Osteoblast (primary cell): ENCODE results near the gene TRIML2. TPM values are rescaled to one million over a fixed set of nuclear protein-coding genes. Genes with fewer than 3 reads are reported as not detected.

ENCODE experiments used
- DNase-seq: peaks from one replicate; pipeline ENCODE4 v3.0.0; 2011; ENCODE audit warnings: low spot score, mixed read lengths; ENCODE audit not compliant: insufficient read length; ENCODE audit errors: missing footprints
- H2AFZ ChIP-seq: 2 replicates; pipeline ENCODE4 v1.6.0; 2011; ENCODE audit warnings: mild to moderate bottlenecking, low read length
- H3K27ac ChIP-seq: 2 replicates; pipeline ENCODE4 v1.5.1; 2011; ENCODE audit warnings: mild to moderate bottlenecking, low read depth, low read length, moderate library complexity
- H3K27me3 ChIP-seq: 2 replicates; pipeline ENCODE4 v1.6.0; 2012; ENCODE audit warnings: mild to moderate bottlenecking, control low read depth, inconsistent platforms, low read length, moderate library complexity; ENCODE audit not compliant: insufficient read depth
- H3K36me3 ChIP-seq: 2 replicates; pipeline ENCODE4 v1.5.1; 2011; ENCODE audit warnings: mild to moderate bottlenecking, low read length, control low read depth, moderate library complexity; ENCODE audit not compliant: insufficient read depth
- H3K4me1 ChIP-seq: 2 replicates; pipeline ENCODE4 v1.5.1; 2011; ENCODE audit warnings: mild to moderate bottlenecking, low read length, control low read depth, moderate library complexity; ENCODE audit not compliant: insufficient read depth
- H3K4me2 ChIP-seq: 2 replicates; pipeline ENCODE4 v1.6.0; 2011; ENCODE audit warnings: mild to moderate bottlenecking, low read length; ENCODE audit not compliant: insufficient read depth
- H3K4me3 ChIP-seq: fragments of 200-600 bp; sonication (generic); 3 replicates; pipeline ENCODE4 v1.5.1; 2012; ENCODE audit warnings: mild to moderate bottlenecking, low read length, inconsistent platforms; ENCODE audit not compliant: insufficient read depth
- H3K79me2 ChIP-seq: 2 replicates; pipeline ENCODE4 v1.6.0; 2012; ENCODE audit warnings: mild to moderate bottlenecking, low read length, control low read depth, inconsistent platforms; ENCODE audit not compliant: insufficient read depth
- H3K9me3 ChIP-seq: 2 replicates; pipeline ENCODE4 v1.5.1; 2011; ENCODE audit warnings: low read depth, low read length, control low read depth
- H4K20me1 ChIP-seq: 2 replicates; pipeline ENCODE4 v1.6.0; 2012; ENCODE audit warnings: mild to moderate bottlenecking, low read length, control low read depth; ENCODE audit not compliant: insufficient read depth
- total RNA-seq: library from RNA; depleted of rRNA; stranded (reverse); fragments of >200 nt; gene quantifications from 2 replicates; pipeline ENCODE4 v1.2.3, GENCODE V29; 2012
- TF ChIP-seq, protein P1 (sequence below): IDR thresholded peaks from 2 replicates; pipeline ENCODE4 v1.5.1; 2011; ENCODE audit warnings: mild to moderate bottlenecking, low read depth, low read length, moderate library complexity; ENCODE audit errors: extremely low read depth

TRIML2 gene
- total RNA-seq, 1 donor: not detected

DNA sequence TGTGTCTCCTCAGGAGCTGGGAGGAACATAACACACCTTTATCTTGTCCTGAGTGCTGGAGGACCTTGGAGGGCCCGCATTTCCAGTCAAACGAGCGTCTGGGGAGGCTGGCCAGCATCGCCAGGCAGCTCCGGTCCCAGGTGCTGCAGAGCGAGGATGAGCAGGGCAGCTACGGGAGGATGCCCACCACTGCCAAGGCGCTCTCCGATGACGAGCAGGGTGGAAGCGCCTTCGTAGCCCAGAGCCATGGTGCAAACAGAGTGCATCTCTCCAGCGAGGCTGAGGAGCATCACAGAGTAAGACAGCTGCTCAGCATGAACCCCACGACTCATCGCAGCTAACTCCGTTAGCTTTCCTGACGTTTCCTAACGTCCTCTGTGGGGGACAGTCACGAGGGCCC, 30.3 kb upstream of the TRIML2 start:
- Histone ChIP-seq H3K9me3 (no peaks in the 10 kb centered on the region), H4K20me1 (no peaks in the 10 kb centered on the region), H3K27me3 (no peaks in the 10 kb centered on the region), H3K4me1 (no peaks in the 10 kb centered on the region), H3K27ac (no peak overlapping the region), H2AFZ (no peak overlapping the region), H3K36me3 (no peaks in the 10 kb centered on the region), H3K79me2 (no peaks in the 10 kb centered on the region), H3K4me3 (no peak overlapping the region), H3K4me2 (no peak overlapping the region)
- TF ChIP-seq, protein P1, sequence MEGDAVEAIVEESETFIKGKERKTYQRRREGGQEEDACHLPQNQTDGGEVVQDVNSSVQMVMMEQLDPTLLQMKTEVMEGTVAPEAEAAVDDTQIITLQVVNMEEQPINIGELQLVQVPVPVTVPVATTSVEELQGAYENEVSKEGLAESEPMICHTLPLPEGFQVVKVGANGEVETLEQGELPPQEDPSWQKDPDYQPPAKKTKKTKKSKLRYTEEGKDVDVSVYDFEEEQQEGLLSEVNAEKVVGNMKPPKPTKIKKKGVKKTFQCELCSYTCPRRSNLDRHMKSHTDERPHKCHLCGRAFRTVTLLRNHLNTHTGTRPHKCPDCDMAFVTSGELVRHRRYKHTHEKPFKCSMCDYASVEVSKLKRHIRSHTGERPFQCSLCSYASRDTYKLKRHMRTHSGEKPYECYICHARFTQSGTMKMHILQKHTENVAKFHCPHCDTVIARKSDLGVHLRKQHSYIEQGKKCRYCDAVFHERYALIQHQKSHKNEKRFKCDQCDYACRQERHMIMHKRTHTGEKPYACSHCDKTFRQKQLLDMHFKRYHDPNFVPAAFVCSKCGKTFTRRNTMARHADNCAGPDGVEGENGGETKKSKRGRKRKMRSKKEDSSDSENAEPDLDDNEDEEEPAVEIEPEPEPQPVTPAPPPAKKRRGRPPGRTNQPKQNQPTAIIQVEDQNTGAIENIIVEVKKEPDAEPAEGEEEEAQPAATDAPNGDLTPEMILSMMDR: no peak
- DNase-seq: no peak

- Histone ChIP-seq H3K9me3 (no peaks in the 10 kb centered on the region), H3K79me2 (no peaks in the 10 kb centered on the region), H3K4me2 (no peak within 1 kb of the TSS), H3K27ac (no peak within 1 kb of the TSS), H3K4me3 (no peak within 1 kb of the TSS), H3K27me3 (no peaks in the 10 kb centered on the region), H3K36me3 (no peaks in the 10 kb centered on the region), H4K20me1 (no peaks in the 10 kb centered on the region), H3K4me1 (no peaks in the 10 kb centered on the region), H2AFZ (no peak within 1 kb of the TSS)
- DNase-seq: peak; percentile 69
- TF ChIP-seq, protein P1: no peak
These were observed 29.7 kb upstream of the TRIML2 start, which contains the start of gene TRIML1 for GRCh38 chr4:188139141-188139540. Gene TRIML1, plus strand, starts transcription at chr4:188139441. Its CDS starts 118 bp downstream, at chr4:188139559.

DNA sequence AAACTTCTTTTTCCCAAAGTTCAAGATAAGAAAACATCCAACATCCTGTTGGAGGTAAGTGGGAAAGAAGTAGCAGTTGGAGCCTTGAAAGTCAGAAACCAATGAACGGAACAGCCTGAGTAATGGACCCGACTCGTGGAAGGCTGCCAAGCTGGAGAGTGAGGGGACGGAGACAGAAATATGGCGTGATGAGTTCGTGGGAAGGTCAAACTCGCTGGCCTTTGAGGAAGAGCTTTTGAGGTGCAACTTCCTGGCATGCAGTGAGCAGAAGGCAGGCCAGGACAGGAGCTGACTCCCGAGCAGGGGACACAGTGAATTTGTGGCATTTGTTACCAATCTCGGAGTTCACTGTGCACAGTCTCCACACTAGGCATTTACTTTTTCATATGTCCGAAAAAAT, 28.8 kb upstream of the TRIML2 start:
- Histone ChIP-seq H3K9me3 (no peaks in the 10 kb centered on the region), H3K4me2 (no peak overlapping the region), H3K79me2 (no peaks in the 10 kb centered on the region), H3K36me3 (no peaks in the 10 kb centered on the region), H3K4me1 (no peaks in the 10 kb centered on the region), H3K4me3 (no peak overlapping the region), H2AFZ (no peak overlapping the region), H4K20me1 (no peaks in the 10 kb centered on the region), H3K27ac (no peak overlapping the region), H3K27me3 (no peaks in the 10 kb centered on the region)
- no peak for DNase-seq
- TF ChIP-seq, protein P1: no peak

DNA sequence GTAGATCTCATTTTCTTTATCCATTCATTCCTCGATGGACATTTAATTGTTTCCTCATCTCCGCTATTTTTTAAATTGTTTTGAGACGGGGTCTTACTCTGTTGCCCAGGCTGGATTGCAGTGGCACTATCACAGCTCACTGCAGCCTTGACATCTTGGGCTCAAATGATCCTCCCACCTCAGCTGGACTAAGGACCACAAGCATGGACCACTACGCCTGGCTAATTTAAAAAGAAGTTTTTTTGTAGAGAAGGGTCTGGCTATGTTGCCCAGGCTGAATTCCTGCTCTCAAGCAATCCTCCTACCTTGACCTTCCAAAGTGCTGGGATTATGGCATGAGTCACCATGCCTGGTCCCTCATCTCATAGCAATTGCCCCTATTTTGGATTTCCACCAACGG, 22.8 kb upstream of the TRIML2 start:
- no peak overlapping the region for H3K27ac ChIP-seq
- H3K36me3 ChIP-seq: no peaks in the 10 kb centered on the region
- no peak overlapping the region for H2AFZ ChIP-seq

More for the DNA sequence above, 22.8 kb upstream of the TRIML2 start:
- H3K4me1 ChIP-seq: peaks cover 9% of the 10 kb centered on the region
- no peak overlapping the region for H3K4me3 ChIP-seq
- DNase-seq: no peak
- H4K20me1 ChIP-seq: no peaks in the 10 kb centered on the region
- no peaks in the 10 kb centered on the region for H3K27me3 ChIP-seq
- H3K4me2 ChIP-seq: no peak overlapping the region
- no peaks in the 10 kb centered on the region for H3K9me3 ChIP-seq
- H3K79me2 ChIP-seq: no peaks in the 10 kb centered on the region
- TF ChIP-seq, protein P1: no peak
